Body of pancreas (tissue), 4 donors: ENCODE data around the gene SLC11A2.

Experiments used
- POLR2A ChIP-seq, 3 donors: fragments of 450-650 bp; IDR thresholded peaks; one replicate each; pipeline ENCODE4 v1.6.1; 2016; ENCODE audit warnings: antibody characterized with exemption in 3 of 3, mild to moderate bottlenecking in 2 of 3
- TF ChIP-seq, protein P1 (sequence below), 7 experiments: fragments of 450-650 bp in 4 of 7; fragments of 200-600 bp in 3 of 7; sonication (generic) in 3 of 7; IDR thresholded peaks; one replicate each; pipeline ENCODE4 v1.5.1; 2016 to 2019; ENCODE audit warnings: antibody characterized with exemption in 7 of 7

DNA sequence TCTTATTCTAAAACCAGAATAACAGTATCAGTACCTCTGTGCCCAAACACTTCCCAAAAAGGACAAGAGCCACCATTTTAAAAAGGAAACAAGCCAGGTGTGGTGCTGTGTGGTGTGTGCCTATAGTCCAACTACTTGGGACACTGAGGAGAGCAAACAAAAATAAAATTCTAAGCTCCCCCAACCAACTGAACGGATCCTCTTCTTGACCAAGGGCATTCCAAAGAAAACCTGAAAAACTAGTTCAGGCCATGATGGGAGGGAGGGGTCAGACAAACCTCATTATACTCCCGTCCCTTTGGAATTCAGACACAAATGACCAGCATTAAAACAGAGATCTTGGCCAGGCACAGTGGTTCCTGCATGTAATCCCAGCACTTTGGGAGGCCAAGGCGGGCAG lies 20.5 kb downstream of the SLC11A2 start:
- TF ChIP-seq, protein P1, sequence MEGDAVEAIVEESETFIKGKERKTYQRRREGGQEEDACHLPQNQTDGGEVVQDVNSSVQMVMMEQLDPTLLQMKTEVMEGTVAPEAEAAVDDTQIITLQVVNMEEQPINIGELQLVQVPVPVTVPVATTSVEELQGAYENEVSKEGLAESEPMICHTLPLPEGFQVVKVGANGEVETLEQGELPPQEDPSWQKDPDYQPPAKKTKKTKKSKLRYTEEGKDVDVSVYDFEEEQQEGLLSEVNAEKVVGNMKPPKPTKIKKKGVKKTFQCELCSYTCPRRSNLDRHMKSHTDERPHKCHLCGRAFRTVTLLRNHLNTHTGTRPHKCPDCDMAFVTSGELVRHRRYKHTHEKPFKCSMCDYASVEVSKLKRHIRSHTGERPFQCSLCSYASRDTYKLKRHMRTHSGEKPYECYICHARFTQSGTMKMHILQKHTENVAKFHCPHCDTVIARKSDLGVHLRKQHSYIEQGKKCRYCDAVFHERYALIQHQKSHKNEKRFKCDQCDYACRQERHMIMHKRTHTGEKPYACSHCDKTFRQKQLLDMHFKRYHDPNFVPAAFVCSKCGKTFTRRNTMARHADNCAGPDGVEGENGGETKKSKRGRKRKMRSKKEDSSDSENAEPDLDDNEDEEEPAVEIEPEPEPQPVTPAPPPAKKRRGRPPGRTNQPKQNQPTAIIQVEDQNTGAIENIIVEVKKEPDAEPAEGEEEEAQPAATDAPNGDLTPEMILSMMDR (IDR thresholded peaks at IDR 0.05), result no peak
- TF ChIP-seq POLR2A (IDR thresholded peaks at IDR 0.05), result no peak
